Esophagus (tissue), 2 donors: Measurements from ENCODE around the gene SNX10. TPM values are rescaled to one million over a fixed set of nuclear protein-coding genes. Genes with fewer than 3 reads are reported as not detected.

Experiments
- H3K27ac ChIP-seq, 2 donors: one replicate each; pipeline ENCODE4 v1.5.1; 2013; ENCODE audit warnings: low read depth in 2 of 2, mild to moderate bottlenecking in 2 of 2, inconsistent platforms in 1 of 2, low read length in 1 of 2, moderate library complexity in 1 of 2
- H3K27me3 ChIP-seq, 2 donors: one replicate each; pipeline ENCODE4 v1.6.1; 2013; ENCODE audit warnings: low read length in 2 of 2, control low read depth in 1 of 2, mild to moderate bottlenecking in 1 of 2; ENCODE audit not compliant: insufficient read depth in 2 of 2, control insufficient read depth in 1 of 2
- H3K36me3 ChIP-seq, 2 donors: one replicate each; pipeline ENCODE4 v1.6.1; 2013; ENCODE audit warnings: low read length in 1 of 2; ENCODE audit not compliant: control insufficient read depth in 2 of 2, insufficient read depth in 2 of 2
- H3K4me1 ChIP-seq, 2 donors: one replicate each; pipeline ENCODE4 v1.6.1; 2013; ENCODE audit warnings: low read length in 1 of 2; ENCODE audit not compliant: control insufficient read depth in 2 of 2, insufficient read depth in 2 of 2
- H3K4me3 ChIP-seq, 2 donors: one replicate each; pipeline ENCODE4 v1.5.1; 2013; ENCODE audit warnings: low read length in 2 of 2, mild to moderate bottlenecking in 2 of 2, low read depth in 1 of 2, moderate library complexity in 1 of 2
- H3K9me3 ChIP-seq, 2 donors: one replicate each; pipeline ENCODE4 v1.6.1; 2013; ENCODE audit warnings: mild to moderate bottlenecking in 2 of 2, low read depth in 1 of 2, low read length in 1 of 2, moderate library complexity in 1 of 2; ENCODE audit not compliant: control insufficient read depth in 2 of 2, insufficient read depth in 1 of 2
- WGBS, 2 donors: extraction: QIAGEN DNeasy Blood & Tissue Kit; methylation state at CpG; one replicate each; pipeline ENCODE4 v1.1.7; 2013; 5-methylcytosine and 5-hydroxymethylcytosine counted together
- polyA plus RNA-seq, 2 donors: library from polyadenylated mRNA; stranded (reverse); fragments of 200-250 nt; gene quantifications; one replicate each; pipeline ENCODE4 v1.2.3, GENCODE V29; 2013
- donor health status: healthy with polysubstance abuse.
- donor health status: Bipolar disorder and iron deficiency.

Gene SNX10
- polyA plus RNA-seq, 2 donors, result 0.44 to 0.61 TPM

DNA sequence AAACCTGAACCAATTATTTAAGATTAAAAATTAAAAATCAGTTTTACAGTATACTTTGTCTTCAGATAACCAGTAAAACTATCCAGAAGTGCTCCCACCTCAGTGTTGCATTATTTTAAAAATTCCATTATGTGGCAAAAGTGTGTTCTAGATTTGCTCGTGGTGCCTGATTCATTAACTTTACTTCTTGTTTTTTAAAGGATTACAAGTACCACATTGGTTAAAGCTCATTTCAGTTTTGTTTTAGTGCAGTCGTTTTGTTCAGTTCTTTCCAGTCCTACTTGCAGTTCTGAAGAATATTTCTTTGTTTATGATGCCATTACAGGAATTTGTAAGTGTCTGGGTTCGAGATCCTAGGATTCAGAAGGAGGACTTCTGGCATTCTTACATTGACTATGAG lies 69.0 kb downstream of the SNX10 start:
- no peaks in the 10 kb centered on the region for H3K27me3 ChIP-seq
- 75 to 79% methylated on average over 3 of the region's 3 CpGs for WGBS, 2 donors
- H3K9me3 ChIP-seq, result no peaks in the 10 kb centered on the region
- no peaks in the 10 kb centered on the region for H3K4me1 ChIP-seq
- no peak overlapping the region for H3K27ac ChIP-seq
- no peaks in the 10 kb centered on the region for H3K36me3 ChIP-seq
- no peak overlapping the region for H3K4me3 ChIP-seq

DNA sequence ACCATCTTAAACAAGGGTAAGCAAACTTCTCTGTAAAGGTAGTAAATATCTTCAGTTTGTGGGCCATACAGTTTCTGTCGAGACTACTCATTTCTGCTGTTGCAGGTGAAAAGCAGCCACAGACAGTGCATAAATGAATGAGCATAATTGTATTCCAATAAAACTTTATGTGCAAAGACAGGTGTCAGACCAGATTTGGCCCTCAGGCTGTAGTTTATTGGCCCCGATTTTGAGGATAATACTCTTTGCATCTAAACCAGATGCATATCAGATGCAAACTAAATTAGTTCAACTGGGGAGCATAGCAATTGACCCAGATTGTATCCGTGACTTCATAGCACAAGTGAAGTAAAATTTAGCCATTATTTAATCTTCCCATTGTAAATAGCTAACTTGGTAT lies 70.0 kb downstream of the SNX10 start:
- H3K4me3 ChIP-seq, result no peak overlapping the region
- 88 to 90% methylated on average over 3 of the region's 3 CpGs for WGBS, 2 donors
- no peaks in the 10 kb centered on the region for H3K9me3 ChIP-seq
- H3K27me3 ChIP-seq, result no peaks in the 10 kb centered on the region
- no peaks in the 10 kb centered on the region for H3K36me3 ChIP-seq
- H3K4me1 ChIP-seq, result no peaks in the 10 kb centered on the region
- no peak overlapping the region for H3K27ac ChIP-seq

DNA sequence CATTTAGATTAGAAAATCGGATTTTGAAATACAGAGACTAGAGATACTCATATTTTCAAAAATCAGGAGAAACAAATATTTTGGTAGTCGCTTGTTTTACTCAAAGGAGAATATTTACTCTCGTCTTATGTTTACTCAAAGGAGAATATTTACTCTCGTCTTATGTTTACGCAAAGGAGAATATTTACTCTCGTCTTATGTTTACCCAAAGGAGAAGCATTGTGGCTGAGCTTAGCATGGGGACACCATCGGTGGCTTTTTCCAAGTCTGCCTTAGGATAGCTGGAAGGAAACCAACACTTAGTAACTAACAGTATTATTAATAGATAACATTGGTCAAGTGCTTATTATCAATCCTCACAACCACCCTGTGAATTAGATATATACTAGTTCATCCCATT lies 71.8 kb downstream of the SNX10 start:
- WGBS, 2 donors, result 70 to 88% methylated on average over 7 of the region's 7 CpGs
- H3K9me3 ChIP-seq, result no peaks in the 10 kb centered on the region
- H3K27ac ChIP-seq, result no peak overlapping the region
- no peaks in the 10 kb centered on the region for H3K27me3 ChIP-seq
- no peaks in the 10 kb centered on the region for H3K4me1 ChIP-seq
- H3K36me3 ChIP-seq, result no peaks in the 10 kb centered on the region
- H3K4me3 ChIP-seq, result no peak overlapping the region

DNA sequence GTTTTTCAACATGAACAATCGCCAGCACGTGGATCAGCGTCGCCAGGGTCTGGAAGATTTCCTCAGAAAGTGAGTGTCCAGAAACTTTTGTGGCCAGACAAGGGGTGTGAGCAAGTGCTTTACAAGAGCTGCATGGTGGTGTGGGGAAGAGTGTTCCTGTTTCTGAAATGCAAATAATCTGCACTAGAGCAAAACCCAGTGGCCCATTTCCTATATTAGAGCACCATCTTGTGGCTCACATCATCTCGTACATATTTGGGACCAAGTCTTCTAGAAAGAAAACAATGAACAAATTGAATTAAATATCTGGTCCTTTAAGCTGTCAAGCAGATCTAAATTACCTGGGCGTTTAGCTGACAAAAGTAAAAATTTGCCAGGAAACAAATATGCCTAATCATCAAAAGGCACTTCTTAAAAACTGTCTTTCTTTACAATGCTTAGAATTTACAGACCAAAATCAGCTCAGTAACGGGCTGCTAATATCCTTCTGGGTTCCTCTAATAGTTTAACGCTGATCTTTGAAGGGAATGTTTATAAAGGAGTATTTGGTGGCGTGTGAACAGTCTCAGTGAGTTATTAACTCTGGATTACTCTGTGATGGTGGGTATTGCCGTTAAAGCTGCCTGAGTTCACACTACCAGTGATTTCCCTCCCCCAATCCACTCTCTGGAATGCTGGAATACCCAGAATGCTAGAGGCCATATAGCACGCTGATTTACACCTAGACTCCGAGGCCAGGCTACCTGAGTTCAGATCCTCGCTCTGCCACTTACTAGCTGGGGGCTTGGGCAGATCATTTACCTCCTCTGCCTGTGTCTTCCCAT lies 73.6 kb downstream of the SNX10 start:
- 37 to 38% methylated on average over 13 of the region's 13 CpGs for WGBS, 2 donors
- Histone ChIP-seq H3K4me3 (no peak overlapping the region), H3K27me3 (no peaks in the 10 kb centered on the region), H3K36me3 (no peaks in the 10 kb centered on the region), H3K27ac (no peak overlapping the region), H3K9me3 (no peaks in the 10 kb centered on the region), H3K4me1 (no peaks in the 10 kb centered on the region)

DNA sequence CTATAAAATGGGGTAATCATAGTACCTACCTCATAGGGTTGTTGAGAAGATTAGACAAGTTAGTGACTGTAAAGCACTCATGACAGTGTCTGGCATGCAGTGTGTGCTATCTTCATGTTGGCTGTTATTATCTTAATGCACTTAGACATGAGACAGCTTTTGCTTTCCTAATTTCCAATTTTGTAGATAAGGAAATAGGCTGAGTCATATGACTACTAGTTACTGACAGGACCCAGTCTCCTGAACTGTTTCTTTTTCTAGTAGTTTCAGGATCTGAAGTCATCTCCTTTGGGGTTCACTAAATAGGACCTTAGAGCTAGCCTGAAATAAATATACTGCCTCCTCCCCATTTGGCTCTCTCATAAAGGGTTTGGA lies 74.2 kb downstream of the SNX10 start:
- Histone ChIP-seq H3K9me3 (no peaks in the 10 kb centered on the region), H3K27ac (no peak overlapping the region), H3K4me1 (no peaks in the 10 kb centered on the region), H3K27me3 (no peaks in the 10 kb centered on the region), H3K36me3 (no peaks in the 10 kb centered on the region), H3K4me3 (no peak overlapping the region)

DNA sequence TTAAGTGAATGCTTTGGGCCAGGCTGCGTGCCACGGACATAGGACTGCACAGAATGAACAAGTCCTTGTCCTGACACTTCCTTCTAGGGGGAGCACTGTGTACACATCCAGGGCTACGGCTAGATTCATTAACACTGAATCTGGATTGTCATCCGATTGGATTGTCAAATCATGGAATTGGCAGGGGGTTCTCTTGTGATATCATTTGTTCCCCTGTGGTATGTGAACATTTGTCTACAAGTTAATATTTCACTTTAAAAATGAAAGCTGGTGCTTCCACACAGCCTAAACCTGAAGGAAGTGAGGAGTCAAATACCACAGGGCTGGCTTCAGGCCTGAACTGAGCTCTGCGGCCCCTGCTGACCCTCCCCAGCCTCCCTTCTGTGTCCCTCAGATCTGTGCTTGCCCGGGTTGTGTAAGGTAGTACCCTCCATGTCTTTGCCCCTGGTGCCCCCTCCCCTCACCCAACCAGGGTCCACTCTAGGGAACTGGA lies 75.6 kb downstream of the SNX10 start:
- no peak overlapping the region for H3K27ac ChIP-seq
- no peaks in the 10 kb centered on the region for H3K27me3 ChIP-seq
- 89% methylated on average over 6 of the region's 6 CpGs for WGBS, 2 donors
- H3K36me3 ChIP-seq, result no peaks in the 10 kb centered on the region
- H3K9me3 ChIP-seq, result no peaks in the 10 kb centered on the region
- no peaks in the 10 kb centered on the region for H3K4me1 ChIP-seq
- no peak overlapping the region for H3K4me3 ChIP-seq

DNA sequence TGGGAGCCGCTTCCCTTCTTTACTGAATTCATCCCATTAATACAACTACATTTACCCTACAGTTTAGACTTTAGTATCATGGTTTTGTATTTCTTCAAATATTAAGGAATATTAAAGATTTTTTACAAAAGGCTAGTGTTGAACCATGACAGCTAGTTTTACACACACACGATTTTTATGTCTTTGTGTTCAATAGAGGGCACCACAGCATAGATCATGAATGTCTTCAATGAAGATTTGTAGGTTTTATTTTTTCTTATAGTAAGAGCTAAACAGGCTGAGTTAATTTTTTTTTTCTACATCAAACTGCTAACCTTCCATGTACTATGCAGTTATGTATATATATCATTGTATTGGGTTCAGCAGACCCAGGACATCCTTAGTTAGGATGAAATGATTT lies 76.9 kb downstream of the SNX10 start:
- Histone ChIP-seq H3K4me3 (no peak overlapping the region), H3K9me3 (no peaks in the 10 kb centered on the region), H3K27ac (no peak overlapping the region), H3K4me1 (no peaks in the 10 kb centered on the region), H3K36me3 (no peaks in the 10 kb centered on the region), H3K27me3 (no peaks in the 10 kb centered on the region)
- WGBS, 2 donors, result 67 to 72% methylated on average over 2 of the region's 2 CpGs

DNA sequence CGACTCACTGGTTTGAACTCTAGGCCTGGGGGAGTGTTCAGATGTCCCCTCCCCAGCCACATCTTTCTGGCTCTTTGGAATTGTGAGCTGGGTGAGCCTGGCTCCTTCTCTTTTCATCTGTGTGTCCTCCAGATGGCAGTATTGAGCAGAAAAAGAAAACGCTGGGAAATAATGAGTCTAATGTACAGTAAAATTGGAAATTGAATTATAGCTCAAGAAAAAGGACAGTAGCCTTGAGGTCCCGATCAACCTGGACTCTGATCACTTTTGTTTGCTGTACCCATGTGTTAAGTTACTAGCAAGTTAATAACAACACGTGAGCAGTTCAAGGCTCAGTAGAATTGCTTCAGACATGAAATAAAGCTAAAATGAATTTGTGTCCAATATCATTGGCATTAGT lies 77.9 kb downstream of the SNX10 start:
- 6% methylated on average over 4 of the region's 4 CpGs for WGBS, 2 donors
- Histone ChIP-seq H3K4me1 (no peaks in the 10 kb centered on the region), H3K27me3 (no peaks in the 10 kb centered on the region), H3K9me3 (no peaks in the 10 kb centered on the region), H3K27ac (no peak overlapping the region), H3K36me3 (no peaks in the 10 kb centered on the region), H3K4me3 (no peak overlapping the region)

DNA sequence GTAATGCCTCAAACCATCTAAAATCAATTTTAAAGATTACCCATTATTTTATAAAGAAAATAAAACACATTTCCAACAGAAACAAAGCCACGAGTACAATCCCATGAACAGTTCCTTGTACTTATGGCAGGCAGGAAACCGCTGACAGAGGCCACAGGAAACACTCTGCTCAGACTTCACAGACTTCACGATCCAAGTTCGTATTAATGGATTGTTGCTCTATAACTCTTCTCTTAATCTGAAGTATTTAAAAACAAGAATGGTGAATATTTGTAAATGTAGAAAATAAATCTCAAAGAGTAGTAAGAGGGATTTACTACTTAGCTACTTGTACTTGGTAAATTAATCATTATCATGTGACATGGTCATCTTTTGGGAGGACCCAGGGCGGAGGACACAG lies 78.3 kb downstream of the SNX10 start:
- no peaks in the 10 kb centered on the region for H3K9me3 ChIP-seq
- 61 to 62% methylated on average over 5 of the region's 5 CpGs for WGBS, 2 donors
- no peak overlapping the region for H3K4me3 ChIP-seq
- H3K36me3 ChIP-seq, result no peaks in the 10 kb centered on the region
- H3K27ac ChIP-seq, result no peak overlapping the region
- H3K4me1 ChIP-seq, result no peaks in the 10 kb centered on the region
- H3K27me3 ChIP-seq, result no peaks in the 10 kb centered on the region

DNA sequence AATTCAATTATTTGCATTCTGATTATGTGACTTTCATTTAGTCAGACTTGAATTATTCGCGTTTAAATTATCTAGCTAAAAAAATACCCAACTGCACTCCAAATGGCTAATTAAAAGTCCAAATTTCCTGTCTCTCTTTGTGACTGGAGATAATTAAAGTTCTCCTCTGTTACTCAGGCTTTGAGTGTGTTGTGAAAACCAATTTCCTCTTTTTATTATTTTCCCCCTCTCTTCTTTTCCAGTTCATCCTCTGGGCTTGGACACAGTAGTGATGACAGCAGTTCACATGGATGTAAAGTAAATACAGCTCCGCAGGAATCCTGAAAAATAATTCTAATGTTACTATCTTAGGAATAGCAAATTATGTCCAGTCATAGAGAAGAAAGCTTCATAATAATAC lies 80.6 kb downstream of the SNX10 start:
- Histone ChIP-seq H3K27ac (no peak overlapping the region), H3K9me3 (no peaks in the 10 kb centered on the region), H3K4me1 (peaks cover 0 to 13% of the 10 kb centered on the region in 2 donors), H3K36me3 (no peaks in the 10 kb centered on the region), H3K4me3 (no peak overlapping the region), H3K27me3 (peaks cover 0 to 8% of the 10 kb centered on the region in 2 donors)
- 73 to 74% methylated on average over 3 of the region's 3 CpGs for WGBS, 2 donors
